Vagina (tissue), 2 donors: ENCODE results near the gene PDE3B.

Experiments used
- CTCF ChIP-seq, 3 experiments: fragments of 450-650 bp in 2 of 3; fragments of 200-600 bp in 1 of 3; sonication (generic) in 1 of 3; IDR thresholded peaks; one replicate each; pipeline ENCODE4 v1.5.1; 2017 to 2019; ENCODE audit warnings: antibody characterized with exemption in 3 of 3, mild to moderate bottlenecking in 2 of 3, moderate library complexity in 2 of 3
- POLR2A ChIP-seq, 2 donors: fragments of 450-650 bp; IDR thresholded peaks; one replicate each; pipeline ENCODE4 v1.6.1; 2017; ENCODE audit warnings: antibody characterized with exemption in 2 of 2, mild to moderate bottlenecking in 2 of 2, moderate library complexity in 2 of 2

GRCh38 chr11:14727746-14728145, 84.1 kb downstream of the PDE3B start:
- TF ChIP-seq CTCF (IDR thresholded peaks at IDR 0.05) (no peak), POLR2A (IDR thresholded peaks at IDR 0.05) (no peak)
